GM13977 (cell line): ENCODE data around the gene GNG2.

Source experiments
- DNase-seq: peaks from one replicate; pipeline ENCODE4 v3.0.0; 2012; ENCODE audit warnings: low spot score
- CTCF ChIP-seq: IDR thresholded peaks from 2 replicates; pipeline ENCODE4 v1.5.1; 2012; ENCODE audit warnings: mild to moderate bottlenecking, control low read depth; ENCODE audit not compliant: insufficient read depth; ENCODE audit errors: extremely low read depth, missing control alignments
- in situ Hi-C: fragments of 300-500 bp; cut with MboI; formaldehyde crosslinking; loops from one replicate; pipeline ENCODE4 v1.12.0; 2022; ENCODE audit warnings: low sequenced_read_pairs, low pct_unique_long_range_greater_than_20kb, mixed read lengths, inconsistent platforms; ENCODE audit not compliant: unreplicated experiment

GNG2 gene

GRCh38 chr14:52007211-52007610 is 146.8 kb downstream of the GNG2 start:
- DNase-seq = no peak
- in situ Hi-C loops = no loop called here
- TF ChIP-seq CTCF = no peak

- no peak for DNase-seq
- in situ Hi-C loops = no loop called here
- TF ChIP-seq CTCF = no peak
Measured at GRCh38 chr14:52007637-52008036, 147.2 kb downstream of the GNG2 start.

- in situ Hi-C loops = no loop called here
- DNase-seq = no peak
- TF ChIP-seq CTCF = no peak
Measured at GRCh38 chr14:52008136-52008535, 147.7 kb downstream of the GNG2 start.

- DNase-seq = no peak
- in situ Hi-C loops = no loop called here
- no peak for TF ChIP-seq CTCF
Measured at GRCh38 chr14:52010173-52010693, 149.8 kb downstream of the GNG2 start.

- in situ Hi-C loops = no loop called here
- DNase-seq = no peak
- no peak for TF ChIP-seq CTCF
Measured at GRCh38 chr14:52011523-52011922, 151.1 kb downstream of the GNG2 start.

- no peak for TF ChIP-seq CTCF
- no peak for DNase-seq
- in situ Hi-C loops = no loop called here
Measured at GRCh38 chr14:52012635-52013034, 152.2 kb downstream of the GNG2 start.
